Suppressor macrophage (primary cell): ENCODE data around the gene CEP290.

Experiments
- DNase-seq, 4 experiments: peaks; one replicate each; pipeline ENCODE4 v3.0.0-alpha.2; 2020 to 2022
- total RNA-seq, 17 experiments: gene quantifications; one replicate each; lab custom pipeline; 2026; ENCODE audit warnings: mixed read lengths in 6 of 17, inconsistent platforms in 3 of 17; lab: John Stamatoyannopoulos, UW

CEP290 gene
- total RNA-seq = 4.8 to 44.4 (median 20.5) reads per million in 17 experiments

- DNase-seq = peak; percentile 96 to 99 (median 97)
Measured at GRCh38 chr12:88141774-88142609, at the start of gene CEP290, which contains the start of gene TMTC3. Gene CEP290, minus strand, starts transcription at chr12:88142088. Its CDS starts 781 bp downstream, at chr12:88141307. Gene TMTC3, plus strand, starts transcription at chr12:88142307. Its CDS starts 6,009 bp downstream, at chr12:88148316.

GRCh38 chr12:88188180-88188579 is 46.3 kb upstream of the CEP290 start:
- no peak for DNase-seq

- no peak for DNase-seq
Measured at GRCh38 chr12:88187571-88187970, 45.7 kb upstream of the CEP290 start.

DNA sequence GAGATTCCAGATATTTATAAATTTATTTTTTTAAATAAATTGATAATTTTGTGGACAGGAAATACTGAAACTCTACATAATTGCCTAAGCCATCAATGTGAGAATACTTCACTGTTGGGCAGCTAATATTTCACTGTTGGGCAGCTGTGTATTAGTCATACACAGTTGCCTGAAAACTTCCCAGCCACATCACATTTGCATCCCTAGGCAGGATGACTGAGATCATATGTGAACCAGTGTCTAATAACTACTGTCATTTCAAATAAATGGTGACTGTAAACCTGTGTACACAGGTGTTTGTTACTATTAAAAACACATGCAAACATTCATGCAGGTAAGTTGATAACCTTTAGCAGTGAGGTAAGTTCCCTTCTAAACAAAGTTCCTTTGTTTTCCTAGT is 44.1 kb upstream of the CEP290 start:
- peak in 2 of 4 experiments; percentile 5 to 25 for DNase-seq

DNA sequence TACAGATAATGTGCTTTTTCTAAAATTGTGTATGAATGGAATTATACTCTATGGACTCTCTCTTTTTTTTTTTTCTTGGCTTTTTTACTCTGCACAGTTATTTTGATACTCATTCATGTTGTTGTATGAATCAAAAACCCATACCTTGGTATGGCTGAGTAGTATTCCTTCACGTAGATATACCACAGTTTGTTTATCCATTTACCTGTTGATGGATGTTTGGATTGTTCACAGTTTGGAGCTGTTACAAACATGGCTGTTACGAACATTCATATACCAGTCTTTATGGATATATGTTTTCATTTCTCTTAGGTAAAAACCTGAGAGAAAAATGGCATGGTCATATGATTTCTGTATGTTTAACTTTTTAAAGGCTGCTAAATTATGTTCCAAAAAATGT is 43.4 kb upstream of the CEP290 start:
- DNase-seq = no peak

- no peak for DNase-seq
Measured at GRCh38 chr12:88184196-88184595, 42.3 kb upstream of the CEP290 start.

DNA sequence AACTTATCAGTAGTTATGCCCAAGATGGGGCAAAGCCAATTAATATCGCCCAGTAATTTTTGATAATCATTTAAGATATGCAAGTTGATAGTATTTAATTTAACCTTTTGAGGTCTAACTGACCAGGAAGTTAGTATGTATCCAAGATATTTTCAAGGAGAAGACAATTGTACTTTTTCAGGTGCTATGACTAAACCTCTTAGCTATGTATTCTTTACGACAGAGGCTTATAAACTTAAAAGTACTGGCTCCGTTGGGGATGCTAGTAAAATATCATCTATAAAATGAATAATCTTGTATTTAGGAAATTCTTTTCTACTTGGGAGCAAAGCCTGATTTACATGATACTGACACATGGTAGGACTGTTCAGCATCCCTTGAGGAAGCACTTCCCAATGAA is 40.5 kb upstream of the CEP290 start:
- no peak for DNase-seq

- no peak for DNase-seq
Measured at GRCh38 chr12:88181881-88182280, 40.0 kb upstream of the CEP290 start.

DNA sequence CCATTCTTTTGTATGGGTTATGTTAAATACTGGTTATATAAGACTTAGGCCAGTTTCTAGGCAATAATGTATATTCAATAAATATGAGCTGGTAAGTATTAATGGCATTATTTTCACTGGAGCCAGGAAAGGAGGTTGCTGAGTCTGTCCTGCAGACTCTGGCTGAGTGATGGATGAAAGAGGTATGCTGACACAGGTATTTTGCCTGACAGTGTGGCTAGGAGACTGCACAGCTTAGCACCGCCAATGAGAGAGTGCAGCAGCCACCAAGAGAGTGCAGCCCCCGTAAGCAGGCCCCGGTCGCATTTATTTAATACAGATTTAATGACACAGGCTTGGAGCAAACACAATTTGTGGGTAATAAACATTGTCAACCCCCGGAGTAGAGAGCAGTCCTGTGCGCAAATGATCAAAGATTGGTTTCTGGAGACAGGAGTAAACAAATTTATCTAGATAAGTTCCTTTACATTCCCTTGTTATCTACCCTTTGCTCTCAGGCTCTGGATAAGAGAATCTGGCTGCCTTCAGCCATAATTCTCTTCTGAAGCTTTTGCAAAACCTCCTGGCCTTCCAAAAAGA is 37.6 kb upstream of the CEP290 start:
- DNase-seq = no peak

GRCh38 chr12:88175544-88175943 is 33.7 kb upstream of the CEP290 start:
- DNase-seq = no peak

GRCh38 chr12:88172844-88173407 is 31.0 kb upstream of the CEP290 start:
- peak in 2 of 4 experiments; percentile 30 to 46 for DNase-seq

GRCh38 chr12:88167384-88167783 is 25.5 kb upstream of the CEP290 start:
- DNase-seq = no peak

DNA sequence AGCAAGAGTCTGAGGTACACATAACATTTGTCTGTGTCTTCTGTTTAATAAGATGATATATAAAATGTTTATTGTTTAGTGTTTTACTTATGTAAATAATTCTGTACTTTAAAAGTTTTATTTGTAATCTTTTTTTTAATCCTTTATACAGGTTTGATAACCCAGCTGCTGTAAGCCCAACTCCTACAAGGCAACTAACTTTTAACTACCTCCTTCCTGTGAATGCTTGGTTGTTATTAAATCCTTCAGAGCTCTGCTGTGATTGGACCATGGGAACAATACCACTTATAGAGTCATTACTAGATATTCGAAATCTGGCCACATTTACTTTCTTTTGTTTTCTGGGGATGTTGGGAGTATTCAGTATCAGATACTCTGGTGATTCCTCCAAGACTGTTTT is 24.3 kb upstream of the CEP290 start:
- DNase-seq = no peak

DNA sequence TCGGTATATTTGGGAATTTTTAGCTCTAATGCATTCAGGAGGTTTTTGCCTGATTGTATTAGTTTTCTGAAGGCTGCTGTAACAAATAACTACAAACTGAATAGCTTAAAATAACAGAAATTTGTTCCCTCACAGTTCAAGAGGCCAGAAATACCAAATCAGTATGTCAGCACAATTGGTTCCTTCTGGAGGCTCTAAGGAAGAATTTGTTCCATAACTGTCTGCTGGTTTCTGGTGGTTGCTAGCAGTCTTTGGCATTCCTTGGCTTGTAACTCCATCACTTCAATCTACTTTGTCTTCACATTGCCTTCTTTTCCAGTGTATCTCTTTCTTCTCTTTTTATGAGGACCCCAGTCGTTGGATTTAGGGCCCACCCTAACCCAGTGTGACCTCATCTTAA is 21.5 kb upstream of the CEP290 start:
- DNase-seq = no peak

GRCh38 chr12:88156075-88156654 is 14.3 kb upstream of the CEP290 start:
- no peak for DNase-seq

- peak in 3 of 4 experiments; percentile 27 to 58 (median 47) for DNase-seq
Measured at GRCh38 chr12:88153959-88154358, 12.1 kb upstream of the CEP290 start.

GRCh38 chr12:88150063-88150462 is 8.2 kb upstream of the CEP290 start:
- DNase-seq = no peak

DNA sequence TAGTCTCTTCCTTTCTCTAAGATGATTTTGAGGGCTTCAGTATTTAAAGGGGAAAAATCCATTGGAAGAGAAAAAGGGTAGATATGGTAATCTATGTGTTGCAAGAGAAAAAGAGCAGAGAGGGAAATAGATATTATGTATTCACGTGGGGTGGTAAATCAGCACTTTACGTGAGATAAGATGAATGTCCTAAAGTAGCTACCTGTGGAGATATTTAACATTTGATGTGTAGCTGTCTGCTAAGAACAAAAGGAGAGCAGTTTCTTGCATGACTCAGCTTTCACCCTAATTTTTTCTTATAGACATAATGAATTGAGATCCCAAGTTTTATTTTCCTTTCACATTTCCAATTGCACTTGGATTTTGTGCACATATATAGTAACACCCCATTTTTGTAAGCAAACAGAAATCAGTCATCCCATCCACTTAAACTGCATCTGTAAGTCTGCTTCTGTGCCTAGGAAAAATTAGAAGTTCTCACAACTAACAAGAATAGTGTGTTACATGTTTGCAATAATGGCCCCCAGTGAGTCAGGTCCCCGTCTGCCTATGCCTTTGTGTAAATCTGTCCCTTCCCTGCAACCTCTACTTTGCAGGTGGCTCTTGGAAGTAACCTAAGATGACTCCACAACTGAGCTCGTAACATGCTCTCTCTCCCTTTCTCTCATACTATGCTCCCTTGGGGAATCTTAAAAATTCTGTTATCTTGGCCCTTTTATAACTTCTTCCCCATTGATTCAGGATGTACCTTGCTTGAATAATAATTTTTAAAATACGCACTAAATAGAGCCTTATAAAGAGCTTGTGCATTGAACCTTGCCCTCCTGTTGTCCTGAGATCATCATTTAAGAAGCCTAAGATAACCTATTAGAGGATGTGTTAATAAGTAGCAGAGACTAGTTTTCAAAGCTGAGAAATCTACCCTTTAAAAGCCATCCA is 3.9 kb upstream of the CEP290 start:
- DNase-seq = no peak

DNA sequence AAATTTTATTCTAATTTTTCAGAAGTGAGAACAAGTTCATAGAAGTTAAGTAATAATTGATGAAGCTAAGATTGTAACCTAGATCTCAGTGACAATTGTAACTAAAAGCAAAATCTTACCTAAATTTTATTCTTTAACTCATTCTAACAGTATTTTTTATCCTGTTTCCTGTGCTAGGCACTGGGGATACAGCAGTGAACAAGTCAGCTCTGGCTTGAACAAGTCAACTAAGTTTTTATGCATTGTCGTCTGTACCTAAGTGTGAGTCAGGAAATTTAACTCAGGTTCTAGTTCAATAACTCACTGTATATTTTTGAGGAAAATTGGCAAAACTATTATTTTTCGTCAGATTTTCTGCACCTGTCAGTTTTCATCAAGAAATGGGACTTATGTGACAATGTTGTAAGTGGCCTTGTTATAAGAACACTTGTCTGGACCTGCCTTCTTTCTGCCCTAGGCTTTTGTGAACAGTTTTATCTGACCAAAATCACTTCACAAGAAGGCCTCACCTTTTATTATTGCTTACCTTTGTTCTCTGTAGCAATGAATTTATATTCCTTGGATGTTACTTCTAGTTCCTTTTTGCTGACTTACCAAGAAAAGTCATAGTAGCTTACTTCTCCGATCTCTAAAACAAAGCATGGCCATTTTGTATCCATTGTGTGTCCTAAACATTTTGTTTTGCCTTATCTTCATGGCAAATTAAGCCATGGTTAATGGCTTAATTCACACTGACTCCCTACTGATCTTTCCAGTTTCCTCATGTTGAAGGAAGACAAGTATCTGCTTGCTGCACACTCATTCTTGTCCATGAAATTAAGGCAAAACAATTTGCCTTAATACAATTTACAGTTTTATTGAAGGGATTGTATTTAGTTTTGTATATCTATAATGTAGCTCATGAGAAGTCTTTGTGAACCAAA is 2.9 kb upstream of the CEP290 start:
- DNase-seq = no peak

- DNase-seq = no peak
Measured at GRCh38 chr12:88144037-88144436, 2.1 kb upstream of the CEP290 start.

DNA sequence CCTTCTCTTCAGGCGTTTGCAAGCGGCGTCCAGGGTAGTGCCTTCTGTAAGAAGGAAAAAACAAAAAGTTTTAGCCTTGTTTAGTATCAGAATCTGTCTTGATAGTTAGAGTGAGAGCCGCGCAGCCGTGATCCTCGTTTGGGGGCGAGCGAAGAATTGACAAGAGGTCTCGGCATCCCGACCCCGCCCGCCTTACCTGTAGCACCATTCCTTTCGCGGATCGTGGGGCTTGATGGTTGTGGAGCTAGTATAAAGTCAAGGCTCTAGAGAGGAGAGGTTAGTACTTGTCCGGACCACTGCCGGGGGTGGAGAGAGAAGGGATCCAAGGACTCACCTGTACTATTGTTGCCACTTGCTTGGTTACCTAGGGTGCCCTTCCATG is 713 bp upstream of the CEP290 start:
- DNase-seq = no peak
